CD4-positive, alpha-beta T cell treated with Interleukin-2 at 100 ng/mL for 4 hours (primary cell): ENCODE measurements around the gene EIF4G3.
"Not testable (repeated sequence)": the region's sequence is repeated elsewhere in the genome, so short reads cannot be mapped to it uniquely, and the experiment has no call there.

Experiments
- DNase-seq: peaks from one replicate; pipeline ENCODE4 v3.0.0-alpha.2; 2020; ENCODE audit warnings: low spot score

EIF4G3 gene

DNA sequence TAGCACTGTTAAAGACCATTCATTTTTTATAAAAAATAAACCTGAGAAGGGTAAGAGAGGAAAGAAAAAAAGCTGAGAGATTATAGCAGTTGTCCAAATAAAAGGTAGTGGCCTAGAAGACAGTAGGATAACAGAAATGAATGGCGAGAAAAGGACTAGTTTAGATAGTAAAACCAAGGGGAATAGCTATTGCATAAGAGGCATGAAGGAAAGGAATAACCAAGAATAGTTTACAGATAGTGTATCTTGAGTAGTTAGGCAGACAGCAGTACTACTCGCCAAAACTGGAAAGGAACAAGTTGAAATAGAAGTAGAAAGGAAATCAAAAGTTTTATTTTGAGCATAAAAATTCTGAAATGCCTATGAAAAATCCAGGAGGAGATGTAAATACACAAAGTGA is 70.5 kb downstream of the EIF4G3 start:
- no peak for DNase-seq

DNA sequence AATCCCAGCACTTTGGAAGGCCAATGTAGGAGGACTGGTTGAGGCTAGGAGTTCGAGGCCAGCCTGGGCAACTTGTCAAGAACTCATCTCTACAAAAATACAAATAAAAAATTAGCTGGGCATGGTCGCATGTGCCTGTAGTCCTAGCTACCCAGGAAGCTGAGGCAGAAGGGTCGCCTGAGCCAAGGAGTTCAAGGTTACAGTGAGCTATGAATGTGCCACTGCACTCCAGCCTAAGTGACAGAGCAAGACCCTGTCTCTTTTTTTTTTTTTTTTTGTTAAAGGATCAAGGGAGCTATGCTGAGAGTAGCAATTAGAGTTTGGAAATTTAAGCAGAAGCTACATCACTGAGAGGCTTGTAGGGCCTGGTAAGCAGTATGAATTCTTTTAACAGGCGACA is 70.9 kb downstream of the EIF4G3 start:
- DNase-seq: no peak

DNA sequence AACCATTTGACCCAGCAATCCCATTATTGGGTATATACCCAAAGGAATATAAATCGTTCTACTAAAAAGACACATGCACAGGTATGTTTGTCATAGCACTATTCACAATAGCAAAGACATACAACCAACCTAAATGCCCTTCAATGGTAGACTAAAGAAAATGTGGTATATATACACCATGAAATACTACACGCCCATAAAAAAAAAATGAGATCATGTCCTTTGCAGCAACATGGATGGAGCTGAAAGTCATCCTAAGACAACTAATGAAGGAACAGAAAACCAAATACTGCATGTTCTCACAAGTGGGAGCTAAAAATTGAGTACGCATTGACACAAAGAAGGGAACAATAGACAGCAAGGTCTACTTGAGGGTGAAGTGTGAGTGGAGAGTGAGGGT is 72.0 kb downstream of the EIF4G3 start:
- DNase-seq: no peak

DNA sequence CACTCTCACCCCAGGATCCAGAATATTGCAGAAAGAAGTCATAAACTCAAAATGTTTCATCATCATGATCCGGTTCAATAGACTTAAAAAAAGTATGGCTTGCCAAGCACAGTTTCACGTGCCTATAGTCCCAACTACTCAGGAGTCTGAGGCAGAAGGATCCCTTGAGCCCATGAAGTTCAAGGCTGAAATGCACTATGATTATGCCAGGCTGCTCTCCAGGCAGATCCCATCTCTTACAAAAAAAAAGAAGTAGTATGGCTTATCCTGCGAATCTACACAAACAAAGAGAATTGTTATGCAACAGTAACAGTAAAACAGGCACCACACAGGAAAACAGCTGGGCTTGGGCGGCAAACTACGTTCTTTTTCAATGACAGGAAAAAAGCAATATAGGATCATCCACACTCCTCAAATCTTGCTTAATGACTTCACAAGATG is 76.2 kb downstream of the EIF4G3 start:
- DNase-seq: no peak

DNA sequence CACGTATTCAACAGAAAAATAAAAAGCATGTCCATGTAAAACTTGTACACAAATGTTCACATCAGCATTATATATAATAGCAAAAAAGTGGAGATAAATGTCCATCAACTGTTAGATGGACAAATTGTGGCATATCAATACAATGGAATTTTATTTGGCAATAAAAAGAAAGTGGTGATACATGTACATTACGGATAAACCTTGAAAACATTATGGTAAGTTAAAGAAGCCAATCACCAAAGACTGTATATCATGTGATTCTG is 76.9 kb downstream of the EIF4G3 start:
- DNase-seq: no peak

DNA sequence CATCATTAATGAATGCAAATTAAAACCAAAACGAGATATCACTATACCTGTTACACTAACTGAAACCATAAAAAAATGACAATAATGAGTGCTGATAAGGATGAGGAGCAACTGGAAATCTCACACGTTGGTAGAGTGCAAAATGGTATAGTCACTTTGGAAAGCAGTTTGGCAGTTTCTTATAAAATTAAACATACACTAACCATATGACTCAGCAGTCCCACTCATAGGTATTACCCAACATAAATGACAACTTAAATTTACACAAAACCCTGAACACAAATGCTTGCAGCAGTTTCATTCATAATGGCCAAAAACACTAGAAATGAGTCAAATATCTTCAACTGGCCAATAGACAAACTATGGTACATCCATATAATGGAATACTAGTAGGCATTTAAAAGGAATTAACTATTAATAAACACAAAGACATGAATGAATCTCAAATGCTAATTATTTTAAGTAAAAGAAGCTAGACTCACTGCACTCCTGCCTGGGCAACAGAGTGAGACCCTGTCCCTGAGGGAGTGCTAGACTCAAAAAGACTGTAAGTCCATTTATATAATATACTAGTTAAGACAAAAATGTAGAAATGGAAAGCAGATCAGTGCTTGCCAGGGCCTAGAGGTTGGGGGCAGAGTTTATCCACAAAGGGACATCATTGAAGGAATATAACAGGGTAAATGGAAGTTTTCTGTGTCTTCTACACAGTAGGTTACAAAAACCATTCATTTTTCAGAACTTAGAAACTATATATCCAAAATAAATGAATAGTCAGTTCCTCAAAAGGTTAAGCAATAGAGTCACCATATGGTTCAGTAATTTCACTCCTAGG is 77.4 kb downstream of the EIF4G3 start:
- no peak for DNase-seq

DNA sequence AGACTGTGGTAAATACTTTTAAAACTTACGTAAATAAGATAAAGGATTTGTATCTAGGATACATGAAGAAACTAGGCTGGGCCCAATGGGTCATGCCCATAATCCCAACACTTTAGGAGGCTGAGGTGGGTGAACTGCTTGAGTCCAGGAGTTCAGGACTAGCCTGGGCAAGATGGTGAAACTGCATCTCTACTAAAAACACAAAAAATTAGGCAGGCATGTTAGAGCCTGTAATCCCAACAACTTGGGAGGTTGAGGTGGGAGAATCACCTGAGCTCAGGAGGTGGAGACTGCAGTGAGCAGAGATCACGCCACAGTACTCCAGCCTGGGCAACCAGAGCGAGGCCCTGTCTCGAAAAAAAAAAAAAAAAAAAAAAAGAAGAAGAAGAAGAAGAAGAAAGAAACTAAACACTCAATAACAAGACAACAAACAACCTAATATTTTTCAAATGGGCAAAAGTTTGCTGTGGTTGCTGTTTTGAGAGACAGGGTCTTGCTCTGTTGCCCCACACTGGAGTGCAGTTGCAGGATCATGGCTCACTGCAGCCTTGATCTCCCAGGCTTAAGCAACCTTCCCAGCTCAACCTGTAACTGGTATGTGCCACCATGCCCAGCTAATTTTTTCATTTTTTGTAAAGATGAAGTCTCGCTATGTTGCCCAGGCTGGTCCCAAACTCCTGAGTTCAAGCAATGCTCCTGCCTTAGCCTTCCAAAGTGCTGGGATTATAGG is 78.3 kb downstream of the EIF4G3 start:
- DNase-seq: no peak

DNA sequence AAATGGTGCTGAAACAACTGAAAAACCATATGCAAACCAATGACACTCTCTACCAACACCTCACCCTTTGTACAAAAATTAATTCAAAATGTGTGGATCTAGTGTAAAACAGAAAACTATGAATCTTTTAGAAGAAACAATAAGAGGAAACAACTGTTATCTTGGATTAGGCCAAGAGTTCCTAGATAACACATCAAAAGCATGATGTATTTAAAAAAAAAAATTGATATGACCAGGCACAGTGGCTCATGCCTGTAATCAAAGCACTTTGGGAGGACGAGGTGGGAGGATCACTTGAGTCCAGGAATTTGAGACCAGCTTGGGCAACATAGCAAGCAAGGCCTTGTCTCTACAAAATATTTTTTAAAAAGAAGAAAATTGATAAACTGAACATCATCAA is 79.0 kb downstream of the EIF4G3 start:
- DNase-seq: no peak

DNA sequence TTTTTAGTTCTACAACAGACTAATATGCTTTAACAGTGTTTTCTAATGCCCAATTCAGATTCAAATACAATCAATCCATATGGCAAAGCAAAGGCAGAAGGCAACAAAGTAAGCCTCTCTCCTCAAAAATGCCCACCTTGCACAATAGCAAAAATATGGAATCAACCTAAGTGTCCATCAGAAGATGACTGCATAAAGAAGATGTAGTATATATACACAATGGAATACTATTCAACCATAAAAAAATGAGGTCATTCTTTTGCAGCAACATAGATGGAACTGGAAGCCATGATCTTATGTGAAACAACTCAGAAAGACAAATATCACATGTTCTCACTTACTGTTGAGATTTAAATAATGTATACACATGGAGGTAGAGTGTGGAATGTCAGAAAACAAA is 80.7 kb downstream of the EIF4G3 start:
- DNase-seq: no peak

DNA sequence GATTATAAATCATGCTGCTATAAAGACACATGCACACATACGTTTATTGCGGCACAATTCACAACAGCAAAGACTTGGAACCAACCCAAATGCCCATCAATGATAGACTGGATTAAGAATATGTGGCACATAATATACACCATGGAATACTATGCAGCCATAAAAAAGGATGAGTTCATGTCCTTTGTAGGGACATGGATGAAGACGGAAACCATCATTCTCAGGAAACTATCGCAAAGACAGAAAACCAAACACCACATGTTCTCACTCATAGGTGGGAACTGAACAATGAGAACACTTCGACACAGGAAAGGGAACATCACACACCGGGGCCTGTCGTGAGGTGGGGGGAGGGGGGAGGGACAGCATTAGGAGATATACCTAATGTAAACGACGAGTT is 82.4 kb downstream of the EIF4G3 start:
- DNase-seq: not testable (repeated sequence)

DNA sequence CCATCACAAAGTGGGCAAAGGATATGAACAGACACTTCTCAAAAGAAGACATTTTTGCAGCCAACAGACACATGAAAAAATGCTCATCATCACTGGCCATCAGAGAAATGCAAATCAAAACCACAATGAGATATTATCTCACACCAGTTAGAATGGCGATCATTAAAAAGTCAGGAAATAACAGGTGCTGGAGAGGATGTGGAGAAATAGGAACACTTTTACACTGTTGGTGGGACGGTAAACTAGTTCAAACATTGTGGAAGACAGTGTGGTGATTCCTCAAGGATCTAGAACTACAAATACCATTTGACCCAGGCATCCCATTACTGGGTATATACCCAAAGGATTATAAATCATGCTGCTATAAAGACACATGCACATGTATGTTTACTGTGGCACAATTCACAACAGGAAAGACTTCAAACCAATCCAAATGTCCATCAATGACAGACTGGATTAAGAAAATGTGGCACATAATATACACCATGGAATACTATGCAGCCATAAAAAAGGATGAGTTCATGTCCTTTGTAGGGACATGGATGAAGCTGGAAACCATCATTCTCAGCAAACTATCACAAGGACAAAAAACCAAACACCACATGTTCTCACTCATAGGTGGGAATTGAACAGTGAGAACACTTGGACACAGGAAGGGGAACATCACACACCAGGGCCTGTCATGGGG is 83.3 kb downstream of the EIF4G3 start:
- not testable (repeated sequence) for DNase-seq

DNA sequence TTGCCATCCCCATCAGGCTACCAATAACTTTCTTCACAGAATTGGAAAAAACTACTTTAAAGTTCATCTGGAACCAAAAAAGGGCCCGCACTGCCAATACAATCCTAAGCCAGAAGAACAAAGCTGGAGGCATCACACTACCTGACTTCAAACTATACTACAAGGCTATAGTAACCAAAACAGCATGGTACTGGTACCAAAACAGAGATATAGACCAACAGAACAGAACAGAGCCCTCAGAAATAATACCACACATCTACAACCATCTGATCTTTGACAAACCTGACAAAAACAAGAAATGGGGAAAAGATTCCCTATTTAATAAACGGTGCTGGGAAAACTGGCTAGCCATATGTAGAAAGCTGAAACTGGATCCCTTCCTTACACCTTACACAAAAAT is 84.2 kb downstream of the EIF4G3 start:
- DNase-seq: not testable (repeated sequence)

DNA sequence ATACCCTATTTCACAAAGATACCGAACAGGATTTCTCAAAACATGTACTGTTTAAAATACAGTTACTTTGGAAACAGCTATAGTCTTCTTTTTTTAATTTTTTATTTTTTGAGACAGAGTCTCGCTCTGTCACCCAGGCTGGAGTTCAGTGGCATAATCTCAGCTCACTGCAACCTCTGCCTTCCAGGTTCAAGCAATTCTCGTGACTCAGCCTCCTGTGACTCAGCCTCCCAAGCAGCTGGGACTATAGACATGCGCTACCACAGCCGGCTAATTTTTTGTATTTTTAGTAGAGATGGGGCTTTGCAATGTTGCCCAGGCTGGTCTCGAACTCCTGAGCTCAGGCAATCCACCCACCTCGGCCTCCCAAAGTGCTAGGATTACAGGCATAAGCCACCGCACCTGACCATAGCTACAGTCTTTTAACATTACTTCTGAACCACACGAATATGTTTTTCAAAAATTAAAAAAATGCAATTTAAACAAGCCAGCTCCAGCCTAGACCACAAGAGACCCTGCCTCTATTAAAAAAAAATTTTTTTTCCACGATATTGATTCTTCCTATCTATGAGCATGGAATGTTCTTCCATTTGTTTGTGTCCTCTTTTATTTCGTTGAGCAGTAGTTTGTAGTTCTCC is 85.5 kb downstream of the EIF4G3 start:
- not testable (repeated sequence) for DNase-seq

DNA sequence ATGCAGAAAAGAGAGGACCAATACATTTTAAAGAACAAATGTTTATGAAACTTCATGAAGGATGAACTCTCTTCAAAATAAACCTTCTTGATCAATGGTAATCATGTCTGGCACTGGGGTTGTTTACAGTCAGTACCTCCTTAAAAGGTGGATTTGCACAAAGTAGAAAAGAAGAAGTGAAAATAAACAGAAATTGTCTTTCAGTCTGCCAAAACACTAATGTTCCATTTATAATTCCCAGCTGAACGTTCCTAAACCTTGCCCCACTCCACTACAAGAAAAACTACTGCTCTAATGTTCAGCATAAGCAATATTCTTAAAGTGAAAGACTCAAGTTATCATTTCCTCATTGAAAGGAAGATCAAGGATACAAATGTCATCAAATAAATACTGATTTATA is 86.2 kb downstream of the EIF4G3 start:
- no peak for DNase-seq

DNA sequence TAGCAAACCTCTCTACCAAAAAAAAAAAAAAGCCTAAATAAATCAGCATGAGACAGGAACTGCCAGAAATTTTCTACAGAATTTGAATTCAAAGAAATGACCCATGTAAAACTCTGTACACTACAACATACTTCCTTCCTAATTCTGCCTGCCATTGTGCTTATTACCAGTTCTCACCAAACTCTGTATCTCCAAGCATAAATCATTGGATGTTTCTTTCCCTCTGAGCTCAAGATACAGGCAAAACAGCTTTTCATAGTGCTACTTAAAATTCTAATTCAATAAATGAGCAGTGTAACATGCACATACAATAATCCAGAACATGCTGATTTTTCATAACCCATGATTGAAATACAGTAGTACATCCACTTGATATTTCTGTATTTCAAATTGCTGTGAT is 87.0 kb downstream of the EIF4G3 start:
- DNase-seq: no peak

DNA sequence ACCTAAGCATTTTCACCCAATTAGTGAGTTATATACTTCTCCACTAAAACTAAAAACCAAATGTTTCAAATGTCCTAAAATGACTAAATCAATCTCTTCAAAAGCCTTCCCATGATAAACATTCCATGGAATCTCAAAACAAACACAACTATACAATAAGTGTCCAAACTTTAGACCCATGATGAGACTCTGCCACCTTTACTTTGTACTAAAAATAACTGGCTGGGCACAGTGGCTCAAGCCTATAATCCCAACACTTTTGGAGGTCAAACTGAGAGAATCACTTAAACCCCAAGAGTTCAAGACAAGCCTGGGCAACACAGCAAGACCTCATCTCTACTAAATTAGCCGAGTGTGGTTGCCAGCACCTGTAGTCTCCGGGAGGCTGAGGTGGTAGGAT is 87.4 kb downstream of the EIF4G3 start:
- no peak for DNase-seq

DNA sequence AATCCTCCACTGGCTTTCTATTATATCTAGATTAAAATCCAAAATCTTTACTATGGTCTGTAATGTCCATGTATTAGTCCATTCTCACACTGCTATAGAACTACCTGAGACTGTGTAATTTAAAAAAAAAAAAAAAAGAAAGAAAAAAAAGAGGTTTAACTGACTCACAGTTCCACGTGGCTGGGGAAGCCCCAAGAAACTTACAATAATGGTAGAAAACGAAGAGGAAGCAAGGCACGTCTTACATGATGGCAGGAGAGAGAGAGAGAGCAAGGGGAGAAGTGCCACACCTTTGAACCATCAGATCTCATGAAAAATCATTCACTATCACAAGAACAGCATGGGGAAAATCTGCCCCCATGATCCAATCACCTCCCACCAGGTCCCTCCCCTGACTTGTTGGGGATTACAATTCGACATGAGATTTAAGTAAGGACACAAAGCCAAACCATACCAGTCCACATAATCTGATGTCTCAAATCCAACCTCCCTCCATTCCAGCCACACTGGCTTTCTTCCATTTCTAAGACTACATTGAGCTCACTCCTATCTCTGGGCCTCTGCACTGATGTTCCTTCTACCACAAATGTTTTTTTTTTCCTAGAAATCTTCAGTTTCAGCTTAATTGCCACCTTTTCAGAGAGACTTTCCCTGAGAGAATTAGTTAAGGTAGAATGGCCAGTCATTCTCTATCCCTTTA is 92.4 kb downstream of the EIF4G3 start:
- no peak for DNase-seq

DNA sequence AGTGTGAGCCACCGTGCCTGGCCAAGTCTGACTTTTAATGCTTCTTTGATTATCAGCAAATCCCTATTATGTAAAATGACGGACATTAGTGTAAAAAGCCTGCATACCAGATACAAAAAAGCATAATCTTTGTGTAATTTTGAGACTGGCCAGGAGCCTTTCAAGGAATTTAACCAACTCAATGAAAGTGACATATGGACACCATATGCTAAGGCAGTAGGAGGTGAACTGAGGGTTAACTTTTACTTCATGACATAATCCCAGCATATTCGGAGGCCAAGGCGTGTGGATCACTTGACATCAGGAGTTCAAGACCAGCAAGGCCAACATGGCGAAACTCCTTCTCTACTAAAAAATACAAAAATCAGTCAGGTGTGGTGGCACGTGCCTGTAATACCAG is 94.6 kb downstream of the EIF4G3 start:
- DNase-seq: no peak

DNA sequence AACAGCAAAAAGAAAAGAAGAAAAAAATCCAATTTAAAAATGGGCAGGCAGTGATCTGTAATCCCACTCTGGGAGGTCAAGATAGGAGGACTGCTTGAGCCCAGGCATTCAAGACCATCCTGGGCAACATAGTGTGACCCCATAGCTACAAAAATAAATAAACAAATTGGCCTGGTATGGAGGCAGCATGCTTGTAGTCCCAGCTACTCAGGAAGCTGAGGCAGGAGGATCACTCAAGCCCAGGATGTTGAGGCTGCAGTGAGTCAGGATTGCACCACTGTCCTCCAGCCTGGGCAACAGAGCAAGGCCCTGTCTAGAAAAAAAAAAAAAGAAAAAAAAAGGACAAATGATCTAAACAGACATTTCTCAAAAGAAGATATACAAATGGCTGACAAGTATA is 99.6 kb downstream of the EIF4G3 start:
- DNase-seq: no peak

DNA sequence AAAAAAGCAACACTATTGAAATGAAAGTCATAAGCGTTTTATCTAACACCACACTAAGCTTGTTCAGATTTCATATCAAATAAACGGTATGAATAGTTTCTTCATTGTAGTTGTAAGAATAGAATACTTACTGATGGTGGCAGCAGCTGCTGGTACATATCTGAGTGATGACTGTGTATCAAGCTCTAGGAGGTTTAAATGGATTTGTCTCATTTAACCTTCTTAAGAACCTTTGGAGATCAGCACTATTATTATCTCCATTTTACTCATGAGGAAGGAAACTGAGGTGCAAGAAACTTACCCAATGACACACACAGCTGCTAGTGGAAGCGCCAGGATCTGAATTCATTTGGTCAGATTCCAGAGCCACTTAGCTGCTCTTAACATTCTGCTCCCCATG is 104.0 kb downstream of the EIF4G3 start:
- no peak for DNase-seq

DNA sequence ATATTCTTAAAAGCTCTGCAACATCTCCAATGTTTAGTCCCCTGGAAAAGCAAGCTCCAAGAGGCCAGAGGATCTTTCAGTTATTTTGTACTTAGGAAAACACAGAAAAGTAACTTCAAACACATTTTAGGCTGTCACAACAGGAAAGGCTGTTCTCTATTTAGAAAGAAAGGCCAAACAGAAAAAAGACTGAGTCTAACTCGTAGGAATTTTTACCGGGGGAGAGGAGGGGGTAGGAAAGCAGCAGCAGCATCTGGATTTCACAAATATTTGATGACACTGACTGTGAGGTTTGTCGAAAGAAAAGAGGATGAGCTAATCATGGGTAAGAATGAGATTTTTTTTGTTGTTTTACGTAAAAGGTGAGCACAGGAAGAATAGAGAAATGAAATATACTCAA is 107.1 kb downstream of the EIF4G3 start:
- DNase-seq: no peak

DNA sequence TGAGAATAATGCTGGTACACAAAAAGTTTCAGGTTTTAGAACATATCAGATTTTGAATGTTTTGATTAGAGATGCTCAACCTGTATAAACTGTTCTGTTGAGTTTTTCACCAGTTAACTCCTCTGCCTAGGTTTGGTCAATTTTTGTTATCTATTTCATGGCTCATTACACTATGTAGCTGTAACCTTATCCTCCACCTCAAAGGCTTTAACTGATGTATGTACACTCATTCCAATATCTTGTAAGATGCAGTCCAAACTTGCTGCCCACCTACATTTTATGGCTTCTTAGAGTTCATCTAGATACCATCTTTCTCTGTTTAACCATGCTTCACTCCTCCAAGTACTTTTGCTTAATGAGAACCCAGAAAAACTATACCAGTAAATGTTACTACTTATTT is 107.8 kb downstream of the EIF4G3 start:
- DNase-seq: no peak
